Measurements from ENCODE around the gene AOC3. TPM values are rescaled to one million over a fixed set of nuclear protein-coding genes. Genes with fewer than 3 reads are reported as not detected.

AOC3 gene
- total RNA-seq, 2 donors from 2014 or later = 1.8 to 2.7 TPM

DNA sequence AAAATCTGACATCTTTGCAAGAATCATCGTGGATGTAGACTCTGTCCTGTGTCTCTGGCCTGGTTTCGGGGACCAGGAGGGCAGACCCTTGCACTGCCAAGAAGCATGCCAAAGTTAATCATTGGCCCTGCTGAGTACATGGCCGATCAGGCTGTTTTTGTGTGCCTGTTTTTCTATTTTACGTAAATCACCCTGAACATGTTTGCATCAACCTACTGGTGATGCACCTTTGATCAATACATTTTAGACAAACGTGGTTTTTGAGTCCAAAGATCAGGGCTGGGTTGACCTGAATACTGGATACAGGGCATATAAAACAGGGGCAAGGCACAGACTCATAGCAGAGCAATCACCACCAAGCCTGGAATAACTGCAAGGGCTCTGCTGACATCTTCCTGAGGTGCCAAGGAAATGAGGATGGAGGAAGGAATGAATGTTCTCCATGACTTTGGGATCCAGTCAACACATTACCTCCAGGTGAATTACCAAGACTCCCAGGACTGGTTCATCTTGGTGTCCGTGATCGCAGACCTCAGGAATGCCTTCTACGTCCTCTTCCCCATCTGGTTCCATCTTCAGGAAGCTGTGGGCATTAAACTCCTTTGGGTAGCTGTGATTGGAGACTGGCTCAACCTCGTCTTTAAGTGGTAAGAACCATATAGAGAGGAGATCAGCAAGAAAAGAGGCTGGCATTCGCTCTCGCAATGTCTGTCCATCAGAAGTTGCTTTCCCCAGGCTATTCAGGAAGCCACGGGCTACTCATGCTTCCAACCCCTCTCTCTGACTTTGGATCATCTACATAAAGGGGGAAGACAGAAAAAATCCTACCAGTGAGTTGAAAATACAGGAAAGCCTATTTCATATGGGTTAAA is 49.7 kb downstream of the AOC3 start, which contains the start of gene G6PC1:
Gene G6PC1, plus strand, starts transcription at position 340 of the 872 bp plus-strand sequence. Its CDS starts 78 bp downstream, at position 418.
- H3K4me1 Mint-ChIP-seq (ENCODE audit: low read depth in 2 of 2) = no peaks in the 10 kb centered on the region

DNA sequence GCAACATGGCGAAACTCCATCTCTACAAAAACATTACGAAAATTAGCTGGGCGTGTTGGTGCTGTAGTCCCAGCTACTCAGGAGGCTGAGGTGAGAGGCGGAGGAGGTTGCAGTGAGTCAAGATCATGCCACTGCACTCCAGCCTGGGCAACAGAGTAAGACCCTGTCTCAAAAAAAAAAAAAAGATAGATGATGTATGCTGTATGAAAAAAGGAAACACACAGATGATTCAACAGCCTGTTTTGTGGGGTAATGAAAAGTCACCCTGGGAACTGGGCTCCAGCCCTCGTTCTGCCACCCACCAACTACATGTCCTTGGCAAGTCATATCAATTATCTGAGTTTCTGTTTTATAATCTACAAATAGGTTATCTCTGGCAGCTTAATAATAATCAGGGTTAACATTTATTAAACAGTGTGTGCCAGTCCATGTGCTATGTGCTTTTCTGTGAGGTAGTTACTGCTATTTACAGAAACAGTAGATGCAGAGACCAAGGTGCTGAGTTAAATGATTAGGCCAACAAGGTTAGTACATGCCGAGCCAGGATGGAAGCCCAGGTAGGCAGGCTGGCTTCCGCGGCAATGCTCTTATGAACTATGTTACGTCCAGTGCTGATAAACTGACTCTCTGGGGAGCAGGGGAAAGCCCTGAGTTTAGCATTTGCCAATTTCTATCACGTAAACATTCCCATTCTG is 50.7 kb downstream of the AOC3 start:
- Mint-ChIP-seq H3K27me3 (peaks cover 8 to 11% of the 10 kb centered on the region in 2 donors), H3K9me3 (no peaks in the 10 kb centered on the region), H3K36me3 (no peaks in the 10 kb centered on the region), H3K27ac (no peak overlapping the region), H3K4me3 (no peak overlapping the region), H3K4me1 (ENCODE audit: low read depth in 2 of 2) (no peaks in the 10 kb centered on the region)
- no peak for DNase-seq (ENCODE audit: low spot score)
- no peak for ATAC-seq

More for the DNA sequence above, 49.7 kb downstream of the AOC3 start, which contains the start of gene G6PC1:
- H3K36me3 Mint-ChIP-seq = no peaks in the 10 kb centered on the region
- H3K27me3 Mint-ChIP-seq = peaks cover 5 to 9% of the 10 kb centered on the region in 2 donors
- no peak for ATAC-seq
- DNase-seq (ENCODE audit: low spot score) = no peak
- no peaks in the 10 kb centered on the region for H3K9me3 Mint-ChIP-seq
- no peak within 1 kb of the TSS for H3K27ac Mint-ChIP-seq
- no peak within 1 kb of the TSS for H3K4me3 Mint-ChIP-seq

DNA sequence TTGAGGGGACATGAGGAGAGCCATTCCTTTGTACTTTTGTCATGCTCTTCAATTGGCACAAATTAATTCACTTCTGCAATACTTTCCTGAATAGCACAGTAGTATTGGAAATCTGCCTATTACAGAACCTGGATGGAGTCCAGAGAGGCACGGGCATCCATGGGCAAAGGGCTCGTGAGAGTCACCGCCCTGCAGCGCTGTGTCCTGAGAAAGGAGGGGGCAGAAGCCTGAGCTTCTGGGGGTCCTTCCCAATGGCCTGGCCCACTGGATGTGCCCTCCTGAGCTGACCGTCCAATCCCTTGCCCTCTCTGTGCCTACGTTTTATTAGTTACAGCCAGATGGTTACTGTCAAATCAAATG is 53.1 kb downstream of the AOC3 start:
- H3K27ac Mint-ChIP-seq = no peak overlapping the region
- ATAC-seq = no peak
- no peaks in the 10 kb centered on the region for H3K9me3 Mint-ChIP-seq
- no peaks in the 10 kb centered on the region for H3K36me3 Mint-ChIP-seq
- H3K4me1 Mint-ChIP-seq (ENCODE audit: low read depth in 2 of 2) = no peaks in the 10 kb centered on the region
- peaks cover 10 to 17% of the 10 kb centered on the region in 2 donors for H3K27me3 Mint-ChIP-seq
- no peak overlapping the region for H3K4me3 Mint-ChIP-seq
- no peak for DNase-seq (ENCODE audit: low spot score)

DNA sequence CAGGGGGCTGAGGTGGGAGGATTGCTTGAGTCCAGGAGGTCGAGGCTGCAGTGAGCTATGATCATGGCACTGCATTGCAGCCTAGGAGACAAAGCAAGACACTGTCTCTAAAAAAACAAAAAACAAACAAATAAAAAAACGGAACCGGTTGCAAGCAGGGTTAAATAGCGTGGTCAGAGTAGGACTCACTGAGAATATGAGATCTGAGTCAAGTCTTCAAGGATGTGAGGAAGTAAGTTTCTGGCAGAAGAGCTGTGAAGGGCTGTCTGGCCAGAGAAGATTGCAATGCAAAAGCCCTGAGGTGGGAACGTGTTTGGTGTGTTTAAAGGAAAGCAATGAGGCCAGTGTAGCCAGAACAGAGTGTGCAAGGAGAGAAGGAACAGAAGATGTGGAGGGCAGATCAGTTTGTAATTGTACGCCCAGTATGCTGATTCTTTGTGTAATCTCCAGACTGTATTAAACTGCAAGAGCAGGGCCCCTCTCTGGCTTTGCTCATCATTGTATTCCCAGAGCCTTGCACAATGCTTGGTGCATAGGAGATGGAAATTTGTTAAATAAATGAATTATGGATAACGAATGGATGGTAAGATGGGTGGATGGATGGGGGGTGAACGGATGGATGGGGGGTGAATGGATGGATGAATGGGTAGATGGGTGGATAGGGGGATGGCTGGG is 55.9 kb downstream of the AOC3 start:
- Mint-ChIP-seq H3K4me1 (ENCODE audit: low read depth in 2 of 2) (no peaks in the 10 kb centered on the region), H3K9me3 (no peaks in the 10 kb centered on the region), H3K27ac (no peak overlapping the region), H3K4me3 (no peak overlapping the region), H3K36me3 (no peaks in the 10 kb centered on the region), H3K27me3 (peaks cover 19 to 23% of the 10 kb centered on the region in 2 donors)
- ATAC-seq = no peak
- no peak for DNase-seq (ENCODE audit: low spot score)

Other genes with a start within 250 kb of the AOC3 start
- 10 to 100 TPM; 52.9 to 67.3 TPM for gene RETREG3, start 241.8 kb upstream of the AOC3 start, total RNA-seq
- 10 to 100 TPM; 59.1 to 99.4 TPM for gene TUBG1, start 241.5 kb upstream of the AOC3 start, total RNA-seq
- 1 to 10 TPM; 3.9 to 8.0 TPM for gene TUBG2, start 191.9 kb upstream of the AOC3 start, total RNA-seq
- gene PLEKHH3, start 174.2 kb upstream of the AOC3 start, total RNA-seq = under 1 TPM in 1 of 2 donors, not detected in 1; 0.73 TPM
- gene CCR10, start 169.4 kb upstream of the AOC3 start, total RNA-seq = not detected
- under 1 TPM; 0.17 to 0.39 TPM for gene CNTNAP1, start 168.7 kb upstream of the AOC3 start, total RNA-seq
- 10 to 100 TPM; 32.2 to 33.5 TPM for gene EZH1, start 106.2 kb upstream of the AOC3 start, total RNA-seq
- not detected for gene RAMP2, start 90.0 kb upstream of the AOC3 start, total RNA-seq
- gene VPS25, start 77.8 kb upstream of the AOC3 start, total RNA-seq = 10 to 100 TPM; 57.5 to 61.7 TPM
- under 1 TPM; 0.10 to 0.28 TPM for gene WNK4, start 70.6 kb upstream of the AOC3 start, total RNA-seq
- 10 to 100 TPM; 41.6 to 48.0 TPM for gene COA3, start 52.5 kb upstream of the AOC3 start, total RNA-seq
- gene CNTD1, start 52.3 kb upstream of the AOC3 start, total RNA-seq = not detected
- gene BECN1, start 26.9 kb upstream of the AOC3 start, total RNA-seq = 100 to 1,000 TPM; 106 to 134 TPM
- 100 to 1,000 TPM; 152 to 251 TPM for gene PSME3, start 17.8 kb upstream of the AOC3 start, total RNA-seq
- gene AOC2, start 6.6 kb upstream of the AOC3 start, total RNA-seq = 1 to 10 TPM; 3.5 to 5.3 TPM
- not detected for gene G6PC1, start 49.6 kb downstream of the AOC3 start, total RNA-seq
- 100 to 1,000 TPM in 1 of 2 donors, 10 to 100 TPM in 1; 62.4 to 102 TPM for gene AARSD1, start 113.3 kb downstream of the AOC3 start, total RNA-seq
- 1 to 10 TPM in 1 of 2 donors, under 1 TPM in 1; 0.55 to 1.3 TPM for gene PTGES3L, start 128.9 kb downstream of the AOC3 start, total RNA-seq
- gene RUNDC1, start 129.4 kb downstream of the AOC3 start, total RNA-seq = 10 to 100 TPM; 17.9 to 19.0 TPM
- gene RPL27, start 147.2 kb downstream of the AOC3 start, total RNA-seq = 100 to 1,000 TPM; 619 to 763 TPM
- gene IFI35, start 155.6 kb downstream of the AOC3 start, total RNA-seq = 10 to 100 TPM; 65.0 to 82.7 TPM
- 10 to 100 TPM in 1 of 2 donors, 1 to 10 TPM in 1; 9.0 to 19.0 TPM for gene VAT1, start 171.2 kb downstream of the AOC3 start, total RNA-seq
- gene RND2, start 174.0 kb downstream of the AOC3 start, total RNA-seq = not detected

All from natural killer cell treated with Interleukin-12 subunit alpha and Interleukin-12 subunit beta and Interleukin-15 and Interleukin-18, amount 100 ng/mL, for 72 hours (primary cell).